SK-N-MC (cell line): ENCODE results near the gene TMOD1.
"Not testable (repeated sequence)": the region's sequence is repeated elsewhere in the genome, so short reads cannot be mapped to it uniquely, and the experiment has no call there.

Source experiments
- DNase-seq: peaks from one replicate; pipeline ENCODE4 v3.0.0-alpha.2; 2011; ENCODE audit warnings: low read depth, low spot score
- H3K27ac ChIP-seq: fragments of 200-600 bp; sonication (generic); 2 replicates; pipeline ENCODE4 v1.5.1; 2016; ENCODE audit warnings: mixed run types
- H3K36me3 ChIP-seq: fragments of 200-600 bp; sonication (generic); 2 replicates; pipeline ENCODE4 v1.6.1; 2017; ENCODE audit warnings: antibody characterized with exemption, low read length, mixed read lengths; ENCODE audit not compliant: insufficient read depth
- H3K4me3 ChIP-seq: fragments of 200-600 bp; sonication (generic); 2 replicates; pipeline ENCODE4 v1.5.1; 2016
- H3K9ac ChIP-seq: fragments of 200-600 bp; sonication (generic); 2 replicates; pipeline ENCODE4 v1.8.0; 2017; ENCODE audit warnings: mixed run types, mixed read lengths; ENCODE audit not compliant: insufficient read length
- H3K9me3 ChIP-seq: fragments of 200-600 bp; sonication (generic); 2 replicates; pipeline ENCODE4 v1.6.1; 2017; ENCODE audit warnings: low read depth, mild to moderate bottlenecking, antibody characterized with exemption, low read length, moderate library complexity, mixed read lengths
- EZH2 ChIP-seq: fragments of 200-600 bp; sonication (generic); IDR thresholded peaks from one replicate; pipeline ENCODE4 v1.6.1; 2017; ENCODE audit warnings: antibody characterized with exemption
- FOXP2 ChIP-seq: optimal IDR thresholded peaks from 2 replicates; pipeline ENCODE3; 2011; ENCODE audit warnings: mild to moderate bottlenecking, moderate library complexity; ENCODE audit not compliant: insufficient read depth; ENCODE audit errors: extremely low read length, control extremely low read depth
- POLR2AphosphoS5 ChIP-seq: IDR thresholded peaks from 2 replicates; pipeline ENCODE4 v1.6.1; 2012; ENCODE audit warnings: mild to moderate bottlenecking, low read depth, low read length, borderline replicate concordance

The TMOD1 gene

DNA sequence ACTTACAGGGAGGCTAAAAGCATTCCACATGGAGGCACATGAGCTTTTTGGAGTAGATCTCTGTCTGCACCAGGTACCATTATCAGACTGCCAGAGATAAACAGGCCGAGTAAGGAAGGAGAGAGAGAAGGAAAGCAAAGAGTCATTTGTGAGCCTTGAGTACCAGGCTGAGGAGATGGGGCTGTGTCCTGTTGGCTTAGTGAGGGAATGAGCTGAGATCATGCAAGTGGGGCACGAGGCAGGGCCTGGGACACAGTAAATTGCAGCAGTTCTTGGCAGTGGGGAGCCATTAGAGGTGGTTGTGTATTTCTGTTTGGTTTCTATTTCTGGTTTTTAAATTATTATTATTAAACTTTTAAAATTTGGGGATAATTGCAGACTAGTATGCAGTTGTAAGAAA is 78.4 kb downstream of the TMOD1 start:
- TF ChIP-seq POLR2AphosphoS5, result no peak
- no peak for TF ChIP-seq EZH2
- no peak for TF ChIP-seq FOXP2
- no peak overlapping the region for H3K4me3 ChIP-seq
- DNase-seq, result no peak
- no peaks in the 10 kb centered on the region for H3K9me3 ChIP-seq
- H3K27ac ChIP-seq, result no peak overlapping the region
- H3K36me3 ChIP-seq, result no peaks in the 10 kb centered on the region
- no peak overlapping the region for H3K9ac ChIP-seq

DNA sequence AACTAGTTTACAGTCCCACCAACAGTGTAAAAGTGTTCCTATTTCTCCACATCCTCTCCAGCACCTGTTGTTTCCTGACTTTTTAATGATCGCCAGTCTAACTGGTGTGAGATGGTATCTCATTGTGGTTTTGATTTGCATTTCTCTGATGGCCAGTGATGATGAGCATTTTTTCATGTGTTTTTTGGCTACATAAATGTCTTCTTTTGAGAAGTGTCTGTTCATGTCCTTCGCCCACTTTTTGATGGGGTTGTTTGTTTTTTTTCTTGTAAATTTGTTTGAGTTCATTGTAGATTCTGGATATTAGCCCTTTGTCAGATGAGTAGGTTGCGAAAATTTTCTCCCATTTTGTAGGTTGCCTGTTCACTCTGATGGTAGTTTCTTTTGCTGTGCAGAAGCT is 80.1 kb downstream of the TMOD1 start:
- H3K27ac ChIP-seq, H3K9ac ChIP-seq, H3K36me3 ChIP-seq, H3K9me3 ChIP-seq, H3K4me3 ChIP-seq, DNase-seq: not testable (repeated sequence)

DNA sequence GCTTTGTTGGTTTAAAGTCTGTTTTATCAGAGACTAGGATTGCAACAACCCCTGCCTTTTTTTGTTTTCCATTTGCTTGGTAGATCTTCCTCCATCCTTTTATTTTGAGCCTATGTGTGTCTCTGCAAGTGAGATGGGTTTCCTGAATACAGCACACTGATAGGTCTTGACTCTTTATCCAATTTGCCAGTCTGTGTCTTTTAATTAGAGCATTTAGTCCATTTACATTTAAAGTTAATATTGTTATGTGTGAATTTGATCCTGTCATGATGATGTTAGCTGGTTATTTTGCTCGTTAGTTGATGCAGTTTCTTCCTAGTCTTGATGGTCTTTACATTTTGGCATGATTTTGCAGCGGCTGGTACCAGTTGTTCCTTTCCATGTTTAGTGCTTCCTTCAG is 83.3 kb downstream of the TMOD1 start:
- not testable (repeated sequence) for H3K4me3 ChIP-seq, H3K9me3 ChIP-seq, H3K27ac ChIP-seq

DNA sequence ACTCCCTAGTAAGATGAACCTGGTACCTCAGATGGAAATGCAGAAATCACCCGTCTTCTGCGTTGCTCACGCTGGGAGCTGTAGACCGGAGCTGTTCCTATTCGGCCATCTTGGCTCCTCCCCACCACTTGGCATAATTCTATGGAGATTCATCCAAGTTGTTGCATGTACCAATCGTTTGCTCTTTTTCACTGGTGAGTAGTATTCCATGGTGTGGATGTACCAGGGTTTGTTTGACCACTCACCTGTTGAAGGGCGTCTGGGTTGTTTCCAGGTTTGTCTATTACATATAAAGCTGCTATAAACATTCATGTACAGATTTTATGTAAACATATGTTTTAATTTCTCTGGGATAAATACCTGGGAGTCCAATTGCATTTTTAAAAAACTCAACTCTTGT is 85.4 kb downstream of the TMOD1 start:
- not testable (repeated sequence) for H3K9ac ChIP-seq, H3K4me3 ChIP-seq, H3K36me3 ChIP-seq, H3K27ac ChIP-seq, DNase-seq, H3K9me3 ChIP-seq

More for the DNA sequence above, 83.3 kb downstream of the TMOD1 start:
- not testable (repeated sequence) for H3K36me3 ChIP-seq, DNase-seq, H3K9ac ChIP-seq

DNA sequence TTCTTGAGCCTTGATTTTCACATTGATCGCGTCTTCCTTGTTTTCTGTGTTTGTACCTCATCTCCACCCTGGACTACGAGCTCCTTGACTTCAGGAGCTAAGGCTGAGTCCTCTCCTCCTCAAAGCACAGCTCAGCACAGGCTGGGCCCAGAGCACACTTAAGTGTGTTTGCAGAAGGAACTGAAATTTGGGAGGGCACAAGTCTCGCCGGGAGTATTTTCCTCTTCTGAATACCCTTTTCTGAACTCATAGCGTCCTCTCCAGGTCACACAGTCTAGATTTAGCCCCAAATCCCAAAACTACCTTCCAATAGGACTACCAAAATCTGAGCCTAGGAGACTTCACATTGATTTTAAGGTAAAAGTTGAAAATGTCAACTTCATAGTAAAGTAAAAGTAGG is 90.1 kb downstream of the TMOD1 start:
- TF ChIP-seq EZH2, result no peak
- no peak for TF ChIP-seq FOXP2
- no peak for TF ChIP-seq POLR2AphosphoS5
- no peak overlapping the region for H3K9ac ChIP-seq
- DNase-seq, result no peak
- no peaks in the 10 kb centered on the region for H3K9me3 ChIP-seq
- H3K36me3 ChIP-seq, result no peaks in the 10 kb centered on the region
- no peak overlapping the region for H3K27ac ChIP-seq
- no peak overlapping the region for H3K4me3 ChIP-seq

DNA sequence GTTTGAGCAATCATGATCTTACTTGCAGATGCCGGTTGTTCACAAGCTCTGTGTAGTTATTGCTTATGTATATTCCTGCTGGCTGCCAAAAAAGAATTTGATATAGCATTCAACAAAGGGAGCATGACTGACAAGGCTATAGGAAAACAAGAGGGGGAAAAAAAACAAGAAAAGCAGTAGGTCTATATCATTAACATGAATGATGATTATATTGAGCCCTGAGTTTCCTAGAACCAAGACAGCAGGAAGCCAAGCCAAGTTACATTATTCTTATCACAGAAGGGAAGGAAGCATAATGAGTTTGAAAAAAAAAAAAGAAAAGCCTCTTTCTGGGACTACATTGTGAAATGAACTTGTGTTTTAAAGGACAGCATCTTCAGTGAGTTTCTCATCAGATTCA is 90.7 kb downstream of the TMOD1 start:
- Histone ChIP-seq H3K9me3 (no peaks in the 10 kb centered on the region), H3K9ac (no peak overlapping the region), H3K36me3 (no peaks in the 10 kb centered on the region), H3K4me3 (no peak overlapping the region), H3K27ac (no peak overlapping the region)
- DNase-seq, result no peak
- TF ChIP-seq POLR2AphosphoS5 (no peak), FOXP2 (no peak), EZH2 (no peak)

DNA sequence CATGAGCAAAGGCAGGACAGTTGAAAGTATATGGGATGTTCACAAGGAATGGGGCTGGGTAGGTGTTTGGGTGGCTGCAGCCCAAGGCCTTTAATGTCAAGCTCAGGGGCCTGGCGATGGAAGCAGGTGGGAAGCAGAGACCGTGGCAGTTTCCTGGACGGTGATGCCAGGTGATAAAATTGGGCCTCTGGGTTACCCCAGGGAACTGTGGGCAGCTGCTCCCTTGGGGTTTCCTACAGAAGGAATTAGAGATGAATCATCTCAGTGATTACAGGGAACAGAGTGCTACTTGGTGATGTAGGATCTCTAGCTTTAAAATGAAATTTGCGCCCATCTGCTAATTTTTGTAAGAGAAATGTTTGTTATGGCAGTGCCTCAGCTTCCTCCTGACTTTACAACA is 92.5 kb downstream of the TMOD1 start:
- Histone ChIP-seq H3K4me3 (no peak overlapping the region), H3K27ac (no peak overlapping the region), H3K9me3 (no peaks in the 10 kb centered on the region), H3K36me3 (no peaks in the 10 kb centered on the region), H3K9ac (no peak overlapping the region)
- no peak for DNase-seq
- TF ChIP-seq EZH2, result no peak
- TF ChIP-seq POLR2AphosphoS5, result no peak
- no peak for TF ChIP-seq FOXP2

DNA sequence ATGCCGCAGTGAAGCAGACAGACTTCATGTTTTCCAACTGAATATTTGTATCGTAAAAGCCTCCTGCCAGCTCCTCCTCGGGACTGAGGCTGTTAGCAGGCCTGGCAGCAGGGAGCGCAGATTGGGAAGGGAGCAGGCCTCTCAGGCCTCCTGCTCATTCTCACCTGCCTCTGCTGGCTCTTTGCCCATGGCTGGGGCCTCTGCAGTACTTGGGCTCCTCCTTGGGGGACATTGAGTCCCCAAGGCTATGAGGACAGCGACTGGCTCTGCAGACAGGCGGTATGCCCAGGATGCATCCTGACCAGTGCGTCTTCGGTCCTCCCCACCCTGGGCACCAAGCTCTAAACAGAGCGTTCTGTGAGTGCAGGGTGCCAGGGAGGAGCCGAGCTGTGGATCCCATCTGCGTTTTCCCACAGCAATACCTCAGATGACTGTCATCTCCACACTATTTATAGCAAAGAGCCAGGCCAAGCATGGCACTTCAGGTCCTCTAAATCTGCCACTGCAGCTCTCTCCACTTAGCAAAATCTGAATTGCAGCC is 93.0 kb downstream of the TMOD1 start:
- no peak overlapping the region for H3K4me3 ChIP-seq
- H3K9me3 ChIP-seq, result no peaks in the 10 kb centered on the region
- no peak for DNase-seq
- no peak overlapping the region for H3K27ac ChIP-seq
- H3K9ac ChIP-seq, result no peak overlapping the region
- TF ChIP-seq FOXP2 (no peak), POLR2AphosphoS5 (no peak), EZH2 (no peak)
- H3K36me3 ChIP-seq, result no peaks in the 10 kb centered on the region

DNA sequence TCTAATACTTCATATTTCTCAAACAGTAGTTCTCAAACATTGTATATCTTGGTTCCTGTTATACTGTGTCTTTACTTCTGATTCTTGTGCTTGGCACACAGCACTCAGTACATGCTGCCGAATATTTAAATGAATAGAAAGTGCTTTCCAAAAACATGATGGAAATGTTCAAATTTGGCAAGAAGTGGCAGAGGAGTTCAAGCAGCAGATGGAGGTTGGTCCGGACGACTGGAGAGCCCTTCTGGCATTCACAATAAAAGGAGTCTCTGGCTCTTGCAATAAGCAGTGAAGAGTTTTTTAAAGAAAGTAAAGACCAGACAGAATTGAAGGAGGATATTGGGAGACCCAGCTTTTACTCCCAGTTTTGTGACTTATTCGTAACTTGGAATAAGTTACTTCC is 95.4 kb downstream of the TMOD1 start:
- no peak overlapping the region for H3K4me3 ChIP-seq
- no peak overlapping the region for H3K27ac ChIP-seq
- no peak for DNase-seq
- H3K9me3 ChIP-seq, result no peaks in the 10 kb centered on the region
- H3K36me3 ChIP-seq, result peaks cover 11% of the 10 kb centered on the region; the same call in 1 of the 2 replicates
- H3K9ac ChIP-seq, result no peak overlapping the region
- no peak for TF ChIP-seq FOXP2
- TF ChIP-seq POLR2AphosphoS5, result no peak
- TF ChIP-seq EZH2, result no peak
